Trophoblast cell (in vitro differentiated cells and primary cell): ENCODE measurements around the gene FREM1.

ENCODE experiments used
- DNase-seq, 2 donors: peaks; one replicate each; pipeline ENCODE4 v3.0.0-alpha.2; 2016
- H2AFZ ChIP-seq: 2 replicates; pipeline ENCODE4 v1.6.1; 2013; ENCODE audit warnings: low read length, moderate library complexity, mild to moderate bottlenecking; ENCODE audit not compliant: insufficient read depth, poor library complexity
- H2AK5ac ChIP-seq: 2 replicates; pipeline ENCODE4 v1.6.1; 2013; ENCODE audit warnings: mild to moderate bottlenecking, low read length
- H2BK120ac ChIP-seq: 2 replicates; pipeline ENCODE4 v1.6.1; 2013; ENCODE audit warnings: low read length, mild to moderate bottlenecking, moderate library complexity; ENCODE audit not compliant: insufficient read depth, poor library complexity
- H2BK12ac ChIP-seq: 2 replicates; pipeline ENCODE4 v1.6.1; 2013; ENCODE audit warnings: mild to moderate bottlenecking, low read length, moderate library complexity
- H2BK5ac ChIP-seq: 2 replicates; pipeline ENCODE4 v1.6.1; 2013; ENCODE audit warnings: low read length, low read depth, moderate library complexity, mild to moderate bottlenecking; ENCODE audit not compliant: poor library complexity
- H3K14ac ChIP-seq: 2 replicates; pipeline ENCODE4 v1.6.1; 2013; ENCODE audit warnings: mild to moderate bottlenecking, low read length
- H3K18ac ChIP-seq: 2 replicates; pipeline ENCODE4 v1.6.1; 2013; ENCODE audit warnings: mild to moderate bottlenecking, low read length
- H3K23ac ChIP-seq: 2 replicates; pipeline ENCODE4 v1.6.1; 2013; ENCODE audit warnings: low read length
- H3K27ac ChIP-seq: 2 replicates; pipeline ENCODE4 v1.5.1; 2013; ENCODE audit warnings: low read depth, mild to moderate bottlenecking, inconsistent platforms, low read length, moderate library complexity
- H3K27me3 ChIP-seq: 2 replicates; pipeline ENCODE4 v1.6.1; 2013; ENCODE audit warnings: inconsistent platforms, mild to moderate bottlenecking, low read length, moderate library complexity; ENCODE audit not compliant: insufficient read depth
- H3K36me3 ChIP-seq, 2 experiments: 1 replicate in 1 of 2; 2 replicates in 1 of 2; pipeline ENCODE4 v1.6.1; 2013; ENCODE audit warnings: low read length in 2 of 2, mild to moderate bottlenecking in 2 of 2, moderate library complexity in 1 of 2; ENCODE audit not compliant: insufficient read depth in 2 of 2, control insufficient read depth in 1 of 2
- H3K4ac ChIP-seq: 2 replicates; pipeline ENCODE4 v1.6.1; 2013; ENCODE audit warnings: low read depth, mild to moderate bottlenecking, low read length, moderate library complexity
- H3K4me1 ChIP-seq, 2 experiments: 1 replicate in 1 of 2; 2 replicates in 1 of 2; pipeline ENCODE4 v1.6.1; 2013; ENCODE audit warnings: low read length in 2 of 2, mild to moderate bottlenecking in 2 of 2, moderate library complexity in 1 of 2; ENCODE audit not compliant: insufficient read depth in 2 of 2, control insufficient read depth in 1 of 2
- H3K4me2 ChIP-seq: 2 replicates; pipeline ENCODE4 v1.6.1; 2013; ENCODE audit warnings: inconsistent platforms, mild to moderate bottlenecking, low read length, moderate library complexity
- H3K4me3 ChIP-seq: 2 replicates; pipeline ENCODE4 v1.5.1; 2013; ENCODE audit warnings: mild to moderate bottlenecking, low read depth, low read length, inconsistent platforms
- H3K79me1 ChIP-seq: one replicate; pipeline ENCODE4 v1.6.1; 2013; ENCODE audit warnings: low read length
- H3K79me2 ChIP-seq: 2 replicates; pipeline ENCODE4 v1.6.1; 2013; ENCODE audit warnings: low read length, mild to moderate bottlenecking; ENCODE audit not compliant: control insufficient read depth, insufficient read depth, poor library complexity
- H3K9ac ChIP-seq: 2 replicates; pipeline ENCODE4 v1.6.1; 2013; ENCODE audit warnings: mild to moderate bottlenecking, low read length
- H3K9me3 ChIP-seq: 2 replicates; pipeline ENCODE4 v1.6.1; 2013; ENCODE audit warnings: low read depth, mild to moderate bottlenecking, control low read depth, inconsistent platforms, low read length; ENCODE audit not compliant: insufficient read depth
- H4K12ac ChIP-seq: 2 replicates; pipeline ENCODE4 v1.6.1; 2013; ENCODE audit warnings: low read depth, mild to moderate bottlenecking, low read length, moderate library complexity
- H4K8ac ChIP-seq: 2 replicates; pipeline ENCODE4 v1.6.1; 2013; ENCODE audit warnings: low read depth, mild to moderate bottlenecking, low read length, moderate library complexity
- H4K91ac ChIP-seq: one replicate; pipeline ENCODE4 v1.6.1; 2013; ENCODE audit warnings: low read depth, mild to moderate bottlenecking, low read length, moderate library complexity
- WGBS: extraction: QIAGEN DNeasy Blood & Tissue Kit; methylation state at CpG from one replicate; pipeline ENCODE4 v1.1.7; 2013; ENCODE audit warnings: missing lambda C conversion rate; ENCODE audit not compliant: insufficient read length, insufficient coverage; ENCODE audit errors: extremely low coverage; 5-methylcytosine and 5-hydroxymethylcytosine counted together

The FREM1 gene

GRCh38 chr9:14909601-14909960 lies 647 bp downstream of the FREM1 start:
- peaks cover 2% of the 10 kb centered on the region for H3K9me3 ChIP-seq
- H3K27ac ChIP-seq = peak overlapping the region; percentile 94
- H3K4me1 ChIP-seq = peaks cover 16 to 22% of the 10 kb centered on the region in 2 experiments
- H2AFZ ChIP-seq = no peak overlapping the region
- DNase-seq = peak in 1 of 2 donors; percentile 12
- no peak overlapping the region for H3K23ac ChIP-seq
- no peak overlapping the region for H2BK5ac ChIP-seq
- peak overlapping the region; percentile 76 for H3K4me2 ChIP-seq
- H2AK5ac ChIP-seq = no peak overlapping the region
- H3K18ac ChIP-seq = no peak overlapping the region
- H3K9ac ChIP-seq = no peak overlapping the region
- no peak overlapping the region for H4K8ac ChIP-seq
- H3K36me3 ChIP-seq = peaks cover 0 to 2% of the 10 kb centered on the region in 2 experiments
- H3K79me1 ChIP-seq = peaks cover 22% of the 10 kb centered on the region
- no peak overlapping the region for H4K12ac ChIP-seq
- H3K14ac ChIP-seq = no peak overlapping the region
- no peak overlapping the region for H4K91ac ChIP-seq
- no peak overlapping the region for H3K4ac ChIP-seq
- H3K79me2 ChIP-seq = peaks cover 14% of the 10 kb centered on the region
- WGBS = no CpG with 5 or more reads among the region's 2 CpGs
- H3K27me3 ChIP-seq = no peaks in the 10 kb centered on the region
- H3K4me3 ChIP-seq = no peak overlapping the region
- H2BK12ac ChIP-seq = no peak overlapping the region
- no peak overlapping the region for H2BK120ac ChIP-seq

GRCh38 chr9:14909181-14909580 lies 1.0 kb downstream of the FREM1 start:
- peaks cover 2% of the 10 kb centered on the region for H3K9me3 ChIP-seq
- no peak overlapping the region for H3K4ac ChIP-seq
- no peak overlapping the region for H2AFZ ChIP-seq
- no peak overlapping the region for H4K8ac ChIP-seq
- H3K9ac ChIP-seq = no peak overlapping the region
- H3K27me3 ChIP-seq = no peaks in the 10 kb centered on the region
- peaks cover 0 to 4% of the 10 kb centered on the region in 2 experiments for H3K36me3 ChIP-seq
- H3K4me1 ChIP-seq = peaks cover 18 to 26% of the 10 kb centered on the region in 2 experiments
- no peak overlapping the region for H2BK12ac ChIP-seq
- H2BK5ac ChIP-seq = no peak overlapping the region
- H3K79me2 ChIP-seq = peaks cover 15% of the 10 kb centered on the region
- no peak overlapping the region for H2AK5ac ChIP-seq
- H3K18ac ChIP-seq = no peak overlapping the region
- DNase-seq = no peak
- H4K12ac ChIP-seq = no peak overlapping the region
- H3K23ac ChIP-seq = no peak overlapping the region
- H3K4me3 ChIP-seq = no peak overlapping the region
- H4K91ac ChIP-seq = no peak overlapping the region
- H3K14ac ChIP-seq = no peak overlapping the region
- H3K27ac ChIP-seq = peak overlapping the region; percentile 94
- H3K79me1 ChIP-seq = peaks cover 24% of the 10 kb centered on the region
- peak overlapping the region; percentile 76 for H3K4me2 ChIP-seq
- no peak overlapping the region for H2BK120ac ChIP-seq

- Histone ChIP-seq H3K4me3 (no peak overlapping the region), H3K4ac (peak overlapping the region; percentile 68), H2BK12ac (peak overlapping the region; percentile 67), H2AFZ (no peak overlapping the region), H3K23ac (no peak overlapping the region), H3K79me2 (peaks cover 15% of the 10 kb centered on the region), H3K9ac (no peak overlapping the region), H3K27ac (peak overlapping the region; percentile 94), H3K79me1 (peaks cover 24% of the 10 kb centered on the region), H2BK5ac (peak overlapping the region; percentile 61), H3K18ac (peak overlapping the region; percentile 41), H2AK5ac (peak overlapping the region; percentile 74), H2BK120ac (peak overlapping the region; percentile 78), H3K27me3 (no peaks in the 10 kb centered on the region), H3K9me3 (peaks cover 2% of the 10 kb centered on the region), H3K14ac (peak overlapping the region; percentile 54), H4K8ac (peak overlapping the region; percentile 36), H4K12ac (no peak overlapping the region), H3K4me1 (peaks cover 18 to 26% of the 10 kb centered on the region in 2 experiments), H4K91ac (peak overlapping the region; percentile 84), H3K36me3 (peaks cover 0 to 4% of the 10 kb centered on the region in 2 experiments), H3K4me2 (peak overlapping the region; percentile 76)
- WGBS = no CpG with 5 or more reads among the region's 5 CpGs
- no peak for DNase-seq
Observed at GRCh38 chr9:14908295-14909180, 1.7 kb downstream of the FREM1 start.

- Histone ChIP-seq H3K79me2 (peaks cover 15% of the 10 kb centered on the region), H2BK12ac (peak overlapping the region; percentile 91), H3K4me1 (peaks cover 18 to 26% of the 10 kb centered on the region in 2 experiments), H3K27ac (peak overlapping the region; percentile 94), H3K4me2 (peak overlapping the region; percentile 43), H4K8ac (peak overlapping the region; percentile 66), H4K91ac (peak overlapping the region; percentile 95), H2AK5ac (peak overlapping the region; percentile 92), H2AFZ (no peak overlapping the region), H3K14ac (peak overlapping the region; percentile 86), H3K36me3 (peaks cover 0 to 4% of the 10 kb centered on the region in 2 experiments), H3K4ac (peak overlapping the region; percentile 90), H3K18ac (peak overlapping the region; percentile 95), H3K9ac (no peak overlapping the region), H3K4me3 (no peak overlapping the region), H3K79me1 (peaks cover 24% of the 10 kb centered on the region), H3K23ac (no peak overlapping the region), H3K27me3 (no peaks in the 10 kb centered on the region), H3K9me3 (peaks cover 2% of the 10 kb centered on the region), H2BK5ac (peak overlapping the region; percentile 92), H4K12ac (no peak overlapping the region), H2BK120ac (peak overlapping the region; percentile 97)
- WGBS = no CpG with 5 or more reads among the region's 1 CpG
- DNase-seq = no peak
Observed at GRCh38 chr9:14907696-14908095, 2.5 kb downstream of the FREM1 start.
